GM03348 (cell line): Measurements from ENCODE around the gene PMM1.
"Not testable (repeated sequence)": the region's sequence is repeated elsewhere in the genome, so short reads cannot be mapped to it uniquely, and the experiment has no call there.

ENCODE experiments used
- DNase-seq: peaks from one replicate; pipeline ENCODE4 v3.0.0; 2012; ENCODE audit warnings: low spot score

The PMM1 gene

DNA sequence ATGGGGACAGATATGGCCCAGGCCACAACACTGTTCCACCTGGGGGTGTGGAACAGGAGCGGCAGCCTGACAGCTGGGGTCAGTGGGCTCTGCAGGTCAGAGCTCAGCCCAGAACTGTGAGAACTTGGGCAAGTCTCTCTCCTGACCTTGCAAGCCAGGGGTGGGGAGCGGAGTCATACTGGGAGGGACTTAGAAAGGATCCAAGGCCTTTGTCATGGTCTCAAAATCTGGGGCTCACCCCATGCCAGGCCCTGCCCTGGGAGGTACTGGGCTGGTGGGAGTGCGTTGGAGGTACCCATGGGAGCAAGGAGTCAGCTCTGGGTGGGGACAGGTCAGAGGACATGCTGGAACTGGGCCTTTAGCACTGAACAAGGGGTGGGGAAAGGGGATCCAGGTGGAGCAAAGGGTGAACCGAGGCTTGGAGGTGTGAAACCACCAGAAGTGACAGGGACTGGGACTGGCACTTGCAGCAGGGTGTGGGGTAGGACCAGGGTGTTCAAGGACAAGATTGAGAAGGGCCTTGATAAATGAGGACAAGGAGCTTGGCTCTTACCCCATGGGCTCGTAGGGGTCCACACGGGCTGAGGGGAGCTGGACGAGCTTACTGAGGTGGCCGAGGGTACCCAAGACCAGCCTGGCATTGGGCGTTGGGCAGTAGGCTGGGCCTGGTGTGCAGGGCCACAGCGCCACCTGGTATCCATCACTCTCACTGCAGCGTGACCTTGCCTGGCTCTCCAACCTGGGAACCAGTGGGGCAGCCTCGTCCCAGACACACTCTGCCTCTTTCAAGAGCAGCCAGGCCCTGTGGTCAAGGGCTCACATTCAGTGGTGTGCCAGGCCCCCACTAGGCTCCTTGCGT, 7.4 kb upstream of the PMM1 start:
- peak; percentile 73 for DNase-seq

DNA sequence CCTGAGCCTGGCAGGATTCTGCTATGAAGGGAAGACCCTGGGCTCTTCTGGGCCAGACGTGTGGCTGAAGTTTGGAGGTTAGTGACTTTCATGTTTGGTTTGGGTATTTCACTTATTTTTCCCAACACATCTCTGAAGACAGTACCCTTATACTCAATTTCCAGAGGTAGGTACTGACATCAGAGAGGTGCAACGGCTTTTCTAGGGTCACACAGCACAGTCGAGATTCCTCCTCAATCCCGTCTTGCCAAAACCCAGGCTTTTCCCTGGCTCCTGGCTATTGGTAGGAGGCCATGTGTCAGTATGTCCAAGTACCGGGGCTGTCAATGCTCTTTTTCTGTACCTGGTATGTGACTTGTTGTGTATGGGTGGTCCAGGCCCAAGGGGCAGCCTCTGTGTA, 6.1 kb upstream of the PMM1 start:
- no peak for DNase-seq

DNA sequence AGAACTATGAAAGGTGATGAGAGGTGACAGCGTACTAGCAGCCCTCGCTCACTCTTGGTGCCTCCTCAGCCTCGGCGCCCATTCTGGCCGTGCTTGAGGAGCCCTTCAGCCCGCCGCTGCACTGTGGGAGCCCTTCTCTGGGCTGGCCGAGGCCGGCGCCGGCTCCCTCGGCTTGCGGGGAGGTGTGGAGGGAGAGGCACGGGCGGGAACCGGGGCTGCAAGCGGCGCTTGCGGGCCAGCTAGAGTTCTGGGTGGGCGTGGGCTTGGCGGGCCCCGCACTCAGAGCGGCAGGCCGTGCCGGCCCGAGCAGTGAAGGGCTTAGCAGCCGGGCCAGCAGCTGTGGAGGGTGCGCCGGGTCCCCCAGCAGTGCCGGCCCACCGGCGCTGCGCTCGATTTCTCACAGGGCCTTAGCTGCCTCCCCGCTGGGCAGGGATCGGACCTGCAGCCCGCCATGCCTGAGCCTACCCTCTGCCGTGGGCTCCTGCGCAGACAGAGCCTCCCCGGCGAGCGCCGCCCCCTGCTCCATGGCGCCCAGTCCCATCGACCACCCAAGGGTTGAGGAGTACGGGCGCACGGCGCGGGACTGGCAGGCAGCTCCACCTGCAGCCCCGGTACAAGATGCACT, 3.8 kb upstream of the PMM1 start:
- not testable (repeated sequence) for DNase-seq

DNA sequence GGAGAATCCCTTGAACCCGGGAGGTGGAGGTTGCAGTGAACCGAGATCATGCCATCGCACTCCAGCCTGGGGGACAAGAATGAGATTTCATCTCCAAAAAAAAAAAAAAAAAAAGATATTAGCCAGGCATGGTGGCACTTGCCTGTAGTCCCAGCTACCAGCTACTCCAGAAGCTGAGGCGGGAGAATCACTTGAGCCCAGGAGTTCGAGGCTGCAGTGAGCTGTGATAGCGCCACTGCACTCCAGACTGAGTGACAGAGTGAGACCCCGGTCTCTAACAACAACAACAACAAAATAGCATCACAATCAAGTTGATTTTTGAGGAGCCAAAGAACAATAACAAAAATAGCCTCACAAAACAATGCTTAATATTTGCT, 2.3 kb downstream of the PMM1 start:
- no peak for DNase-seq

DNA sequence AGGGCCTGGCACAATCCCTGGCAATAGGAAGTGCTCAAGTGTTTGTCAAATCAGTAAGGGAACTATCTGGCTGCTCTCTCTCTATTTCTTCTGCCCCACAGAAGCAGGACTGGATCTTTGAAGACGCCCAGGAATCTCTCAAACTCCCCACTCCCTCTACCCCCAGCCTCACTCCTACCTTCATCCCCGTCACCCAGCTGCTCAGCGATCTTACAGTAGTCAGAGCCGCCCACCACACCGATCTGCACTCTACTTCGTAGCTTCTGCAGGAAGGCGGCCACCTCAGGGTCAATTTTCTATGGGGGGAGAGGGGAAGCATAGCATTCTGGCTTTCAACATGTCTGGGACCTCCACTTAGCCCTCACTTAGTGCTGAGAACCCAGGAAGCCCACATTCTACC, 3.7 kb downstream of the PMM1 start:
- DNase-seq: no peak

DNA sequence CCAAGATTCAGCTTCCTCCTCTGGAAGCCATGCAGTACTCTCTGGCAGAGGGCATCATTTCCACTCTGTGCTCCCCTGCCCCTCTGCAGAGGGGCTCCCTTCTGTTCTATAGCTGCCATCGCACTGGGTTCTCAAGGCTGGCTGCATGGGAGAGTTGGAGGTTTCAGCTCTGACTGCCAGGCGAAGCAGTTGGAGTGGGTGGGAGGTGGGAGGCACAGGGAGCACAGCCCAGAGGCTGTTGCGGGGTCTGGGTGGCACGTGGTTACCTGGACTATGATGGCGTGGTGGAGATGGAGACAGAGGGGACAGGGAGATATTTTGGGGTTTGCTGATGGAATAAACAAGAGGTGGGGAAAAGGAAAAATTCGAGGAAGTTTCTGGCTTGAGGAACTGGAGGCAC, 4.8 kb downstream of the PMM1 start:
- DNase-seq: no peak

GRCh38 chr22:41582694-41583093, 6.9 kb downstream of the PMM1 start:
- DNase-seq: no peak

DNA sequence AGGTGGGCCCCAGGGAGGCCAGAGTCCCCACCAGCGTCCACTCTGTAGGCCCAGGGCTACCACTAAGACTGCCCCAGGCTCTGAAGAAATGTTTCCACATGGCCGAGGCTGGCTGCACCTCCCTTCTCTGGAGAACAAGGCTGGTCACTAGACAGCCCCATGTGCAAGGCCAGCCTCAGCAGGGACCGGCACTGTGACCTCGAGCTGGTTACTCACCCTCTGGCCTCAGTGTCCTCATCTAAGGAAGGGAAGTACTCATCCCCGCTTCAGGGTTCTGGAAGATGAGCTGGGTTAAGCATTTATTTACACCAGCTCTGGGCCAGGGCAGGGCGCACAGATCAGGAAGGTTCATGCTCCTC, 9.7 kb downstream of the PMM1 start:
- no peak for DNase-seq

GRCh38 chr22:41579297-41579996, 10.2 kb downstream of the PMM1 start:
- DNase-seq: no peak

- no peak for DNase-seq
Observed at GRCh38 chr22:41578818-41579217, 10.8 kb downstream of the PMM1 start.

DNA sequence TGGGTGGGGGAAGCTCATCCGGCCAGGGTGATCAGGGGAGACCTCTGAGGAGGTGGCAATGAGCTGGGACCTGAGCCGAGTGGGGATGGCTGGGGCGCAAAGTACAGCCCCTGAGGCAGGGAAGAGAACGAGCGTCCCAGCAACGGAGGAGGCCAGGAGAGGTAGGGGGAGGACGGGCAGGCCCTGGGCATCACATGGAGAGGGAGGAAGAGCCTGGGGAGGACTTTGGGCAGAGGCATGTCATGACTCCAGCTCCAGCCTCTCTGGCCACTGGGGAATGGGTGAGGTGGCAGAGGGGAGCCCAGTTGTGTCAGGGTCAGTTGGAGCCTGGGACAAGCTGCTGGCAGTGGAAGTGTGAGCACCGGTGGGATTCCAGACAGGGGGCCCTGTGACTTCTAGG, 11.5 kb downstream of the PMM1 start:
- DNase-seq: no peak

DNA sequence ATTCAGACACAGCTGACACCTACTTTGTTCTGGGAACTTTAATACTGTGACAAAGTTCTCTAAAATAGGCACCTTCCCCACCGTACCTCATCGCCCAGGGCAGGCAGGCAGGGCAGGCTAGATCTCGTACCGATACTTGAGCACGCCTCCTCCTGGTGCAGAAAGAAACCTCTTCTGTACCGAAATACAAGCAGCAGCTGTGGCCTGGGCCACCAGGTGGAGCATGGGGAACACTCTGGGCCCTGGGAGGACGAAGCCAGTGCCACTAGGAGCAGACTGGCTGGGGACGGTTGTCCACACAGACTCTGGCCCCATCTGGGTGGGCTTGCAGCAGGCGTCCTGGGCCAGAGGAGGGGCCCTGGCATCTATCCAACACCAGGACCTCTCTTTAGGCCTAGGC, 12.8 kb downstream of the PMM1 start:
- DNase-seq: no peak

- no peak for DNase-seq
Observed at GRCh38 chr22:41575533-41575932, 14.1 kb downstream of the PMM1 start.

DNA sequence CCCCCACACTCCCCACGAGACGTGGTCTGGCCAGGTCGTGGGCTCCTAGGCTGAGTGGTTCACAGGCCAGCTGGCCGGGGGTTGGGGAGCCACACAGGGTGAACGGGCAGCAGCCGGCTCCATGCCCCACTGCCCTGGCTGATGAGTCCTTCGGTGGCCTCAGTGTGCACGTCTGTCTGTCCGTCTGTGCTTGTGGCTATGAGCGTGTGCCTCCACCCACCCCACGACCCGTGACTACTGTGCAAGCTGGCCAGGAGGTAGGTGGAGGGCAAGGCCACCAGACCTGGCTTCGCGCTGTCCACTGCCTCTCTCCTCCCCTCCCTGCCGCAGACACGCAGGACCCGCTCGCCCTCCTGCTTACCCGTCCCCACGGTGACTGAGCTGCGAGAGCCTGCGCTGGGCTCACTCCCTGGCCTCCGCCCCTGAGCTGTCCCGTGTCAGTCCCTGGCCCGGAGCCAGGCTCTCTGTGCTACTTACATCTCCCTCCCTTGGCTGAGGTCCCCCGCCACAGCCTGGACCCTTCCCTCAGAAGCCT, 14.7 kb downstream of the PMM1 start:
- DNase-seq: no peak

DNA sequence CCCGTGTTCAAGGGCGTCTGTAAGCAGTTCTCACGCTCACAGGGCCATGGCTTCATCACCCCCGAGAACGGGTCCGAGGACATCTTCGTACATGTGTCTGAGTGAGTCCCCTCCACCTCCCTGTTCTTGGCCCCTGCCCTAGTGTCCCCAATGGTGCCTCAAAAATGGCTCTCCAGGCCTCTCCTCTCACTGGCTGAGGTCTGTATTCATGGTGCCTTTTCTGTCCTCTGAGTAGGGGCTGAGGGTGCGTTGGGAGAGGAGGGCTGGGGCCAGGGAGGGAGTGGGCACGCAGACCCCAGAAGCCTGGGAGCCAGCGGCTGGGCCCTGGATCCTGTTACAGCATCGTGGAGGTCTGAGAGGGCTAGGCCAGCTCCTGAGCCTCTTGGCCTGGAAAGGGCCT, 16.0 kb downstream of the PMM1 start:
- no peak for DNase-seq

GRCh38 chr22:41572305-41572704, 17.3 kb downstream of the PMM1 start:
- DNase-seq: not testable (repeated sequence)

DNA sequence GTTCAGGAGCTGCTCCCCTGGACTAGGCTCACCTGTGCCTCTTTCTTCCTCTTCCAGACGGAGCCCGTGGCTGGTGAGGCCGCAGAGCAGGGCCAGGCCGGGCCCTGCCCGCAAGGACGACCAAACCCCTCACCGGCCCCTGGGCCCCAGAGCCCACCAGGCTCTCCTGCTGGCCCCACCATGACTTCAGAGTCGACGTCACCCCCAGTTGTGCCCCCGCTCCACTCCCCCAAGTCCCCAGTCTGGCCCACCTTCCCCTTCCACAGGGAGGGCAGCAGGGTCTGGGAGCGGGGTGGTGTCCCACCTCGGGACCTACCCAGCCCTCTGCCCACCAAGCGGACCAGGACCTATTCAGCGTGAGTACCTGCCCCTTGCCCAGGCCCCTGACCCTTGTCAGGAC, 17.9 kb downstream of the PMM1 start:
- DNase-seq: no peak

GRCh38 chr22:41570221-41570620, 19.4 kb downstream of the PMM1 start:
- no peak for DNase-seq

- DNase-seq: no peak
Observed at GRCh38 chr22:41568811-41569210, 20.8 kb downstream of the PMM1 start.

GRCh38 chr22:41567512-41567768, 22.2 kb downstream of the PMM1 start:
- no peak for DNase-seq

- peak; percentile 84 for DNase-seq
Observed at GRCh38 chr22:41565403-41566054, 24.1 kb downstream of the PMM1 start.

GRCh38 chr22:41564563-41564962, 25.1 kb downstream of the PMM1 start:
- DNase-seq: no peak
